IPS-NIHi7 (cell line): Measurements from ENCODE around the gene BHMT.

Experiments used
- DNase-seq: peaks from one replicate; pipeline ENCODE4 v3.0.0; 2012; ENCODE audit warnings: mixed read lengths; ENCODE audit errors: extremely low spot score

The BHMT gene, protein sequence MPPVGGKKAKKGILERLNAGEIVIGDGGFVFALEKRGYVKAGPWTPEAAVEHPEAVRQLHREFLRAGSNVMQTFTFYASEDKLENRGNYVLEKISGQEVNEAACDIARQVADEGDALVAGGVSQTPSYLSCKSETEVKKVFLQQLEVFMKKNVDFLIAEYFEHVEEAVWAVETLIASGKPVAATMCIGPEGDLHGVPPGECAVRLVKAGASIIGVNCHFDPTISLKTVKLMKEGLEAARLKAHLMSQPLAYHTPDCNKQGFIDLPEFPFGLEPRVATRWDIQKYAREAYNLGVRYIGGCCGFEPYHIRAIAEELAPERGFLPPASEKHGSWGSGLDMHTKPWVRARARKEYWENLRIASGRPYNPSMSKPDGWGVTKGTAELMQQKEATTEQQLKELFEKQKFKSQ

GRCh38 chr5:79111387-79111959 is at the start of gene BHMT:
TSS of gene BHMT (plus strand) at chr5:79111809. CDS start at chr5:79111886, 77 bp downstream.
- DNase-seq: peak; percentile 57

- no peak for DNase-seq
These were observed 49.2 kb upstream of the BHMT start for GRCh38 chr5:79062436-79062835.

- peak; percentile 24 for DNase-seq
These were observed 41.9 kb upstream of the BHMT start, which contains the start of the genes BHMT2 and DMGDH for GRCh38 chr5:79069488-79070349. TSS of gene BHMT2 (plus strand) at chr5:79069767. CDS start at chr5:79069783, 16 bp downstream. TSS of gene DMGDH (minus strand) at chr5:79069674. CDS start at chr5:79069620, 54 bp downstream.

GRCh38 chr5:79070350-79070667 is 41.3 kb upstream of the BHMT start:
- DNase-seq: peak; percentile 17

- no peak for DNase-seq
These were observed 37.0 kb upstream of the BHMT start for GRCh38 chr5:79074641-79075040.

- no peak for DNase-seq
These were observed 35.8 kb upstream of the BHMT start for GRCh38 chr5:79075646-79076426.

DNA sequence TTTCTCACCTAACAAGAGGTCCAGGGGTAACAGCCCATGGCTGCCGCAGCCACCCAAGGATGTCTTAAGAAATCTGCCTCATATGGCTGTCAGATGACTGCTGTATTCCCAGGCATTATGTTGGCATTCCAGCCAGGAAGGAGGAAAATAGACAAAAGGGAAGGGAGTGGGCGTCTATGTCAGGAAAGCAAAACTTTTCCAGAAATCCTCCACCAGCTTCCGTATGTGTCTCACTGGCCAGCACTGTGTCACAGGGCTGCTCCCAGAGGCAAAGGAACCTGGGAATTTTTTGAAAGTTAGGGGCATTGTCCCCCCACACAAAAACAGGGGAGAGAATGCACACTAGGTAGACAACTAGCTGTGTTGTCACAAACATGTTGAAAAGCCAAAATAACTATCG is 34.8 kb upstream of the BHMT start:
- DNase-seq: no peak

GRCh38 chr5:79077680-79078365 is 33.8 kb upstream of the BHMT start:
- DNase-seq: no peak

DNA sequence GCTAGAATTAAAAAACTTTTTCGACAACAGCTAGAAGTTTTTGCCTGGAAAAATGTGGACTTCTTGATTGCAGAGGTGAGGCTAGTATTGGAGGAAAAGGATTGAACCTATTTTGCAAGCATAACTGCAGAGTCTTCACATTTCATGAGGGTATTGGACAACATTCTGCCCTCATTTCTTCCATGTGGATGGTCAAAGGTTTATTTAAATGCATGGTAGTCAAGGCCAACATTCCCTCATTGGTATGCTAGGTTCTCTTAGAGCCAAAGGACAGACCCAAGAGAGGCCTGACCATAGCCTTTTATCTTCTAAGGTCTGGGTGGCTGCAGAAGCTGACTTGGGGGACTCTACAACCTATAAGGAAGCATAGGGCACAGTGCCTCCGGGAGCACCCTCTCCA is 30.8 kb upstream of the BHMT start:
- no peak for DNase-seq

DNA sequence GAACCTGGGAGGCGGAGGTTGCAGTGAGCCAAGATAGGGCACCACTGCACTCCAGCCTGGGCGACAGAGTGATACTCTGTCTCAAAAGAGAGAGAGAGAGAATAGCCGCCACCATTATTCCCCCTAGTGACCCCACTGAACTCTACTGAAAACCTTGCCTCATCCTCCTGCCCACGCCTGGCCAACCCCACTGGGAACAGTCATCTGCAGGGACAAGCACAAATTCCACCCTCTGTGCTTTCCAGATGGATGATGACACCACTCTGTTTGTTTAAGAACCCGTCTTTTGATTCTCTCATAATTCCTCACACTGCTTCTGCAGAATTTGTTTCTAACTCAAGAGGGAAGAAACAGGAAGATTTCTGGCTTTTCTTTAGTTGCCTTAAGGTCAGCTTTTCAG is 29.8 kb upstream of the BHMT start:
- no peak for DNase-seq

DNA sequence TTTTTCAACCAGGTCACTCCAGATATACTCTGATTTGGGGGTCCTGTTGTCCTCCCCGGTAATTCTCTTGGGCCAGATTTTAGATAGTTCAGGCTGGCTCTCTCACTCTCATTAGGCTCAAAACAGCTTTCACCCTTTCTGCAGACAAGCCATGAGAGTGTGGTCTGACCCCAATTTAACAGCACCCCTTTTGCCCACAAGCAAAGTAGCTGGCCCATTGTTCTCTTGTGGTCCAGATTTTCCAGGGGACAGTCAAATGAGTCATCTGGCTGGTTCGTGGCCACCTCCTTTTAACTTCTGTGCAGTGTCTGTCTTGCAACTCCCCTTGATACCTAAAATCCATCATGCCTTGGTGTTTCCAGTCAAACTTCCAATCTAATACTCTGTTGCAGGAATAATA is 25.5 kb upstream of the BHMT start:
- no peak for DNase-seq

GRCh38 chr5:79088507-79088906 is 23.1 kb upstream of the BHMT start:
- DNase-seq: no peak

DNA sequence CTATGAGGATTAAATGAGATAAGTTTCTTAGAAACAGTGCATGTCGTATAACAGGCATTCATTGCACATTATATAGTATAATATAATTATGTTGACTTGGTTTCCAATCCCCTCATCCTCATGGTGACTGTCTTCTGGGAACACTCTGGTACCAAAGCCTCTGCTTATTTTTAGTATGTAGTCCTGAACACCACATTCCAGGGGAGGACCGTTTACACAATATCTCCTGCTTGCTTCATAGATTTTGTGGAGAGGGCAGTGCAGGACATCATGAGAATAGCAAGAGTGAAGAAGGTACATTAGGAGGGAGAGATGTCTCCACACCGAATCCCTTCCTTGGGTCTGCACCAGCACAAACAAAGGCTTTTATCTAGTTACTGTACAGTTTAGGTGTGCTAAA is 20.5 kb upstream of the BHMT start:
- DNase-seq: no peak

DNA sequence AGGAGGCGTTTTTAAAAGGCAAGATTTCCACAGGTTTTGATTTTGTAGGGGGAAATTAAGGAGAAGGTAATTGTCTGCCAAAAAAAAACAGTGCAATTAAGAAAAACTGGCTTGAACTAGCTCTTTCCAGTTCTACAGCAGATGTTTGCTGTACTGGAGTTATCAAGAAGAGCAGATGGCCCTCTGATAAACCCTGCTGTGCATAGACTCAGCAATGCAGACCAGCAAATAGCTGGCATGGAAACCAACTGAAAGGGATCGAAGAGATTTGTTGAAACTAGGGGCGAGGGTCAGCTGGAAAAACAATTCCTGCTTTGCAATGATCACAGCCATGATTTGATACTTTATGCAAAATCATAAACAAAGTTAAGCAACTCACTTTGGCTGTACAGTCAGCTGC is 17.8 kb upstream of the BHMT start:
- DNase-seq: no peak

DNA sequence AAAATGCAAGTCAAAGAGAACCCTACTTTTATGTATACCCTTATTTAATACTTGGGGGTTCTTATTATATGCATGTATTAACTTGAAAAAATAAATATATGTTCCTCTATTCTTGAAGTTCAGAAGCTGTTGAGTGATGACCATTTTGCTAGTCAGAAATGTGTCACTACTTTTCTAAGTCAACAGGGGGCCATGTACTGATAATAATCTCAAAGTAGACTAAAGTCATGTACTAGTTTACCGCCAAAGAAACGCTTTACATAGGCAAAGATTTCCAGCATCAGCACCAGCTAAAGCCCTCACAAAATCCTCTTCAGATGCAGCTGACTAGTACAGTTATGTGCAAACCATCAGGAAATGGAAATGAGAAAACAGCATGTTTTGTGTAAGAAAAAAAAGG is 5.7 kb upstream of the BHMT start:
- DNase-seq: no peak

DNA sequence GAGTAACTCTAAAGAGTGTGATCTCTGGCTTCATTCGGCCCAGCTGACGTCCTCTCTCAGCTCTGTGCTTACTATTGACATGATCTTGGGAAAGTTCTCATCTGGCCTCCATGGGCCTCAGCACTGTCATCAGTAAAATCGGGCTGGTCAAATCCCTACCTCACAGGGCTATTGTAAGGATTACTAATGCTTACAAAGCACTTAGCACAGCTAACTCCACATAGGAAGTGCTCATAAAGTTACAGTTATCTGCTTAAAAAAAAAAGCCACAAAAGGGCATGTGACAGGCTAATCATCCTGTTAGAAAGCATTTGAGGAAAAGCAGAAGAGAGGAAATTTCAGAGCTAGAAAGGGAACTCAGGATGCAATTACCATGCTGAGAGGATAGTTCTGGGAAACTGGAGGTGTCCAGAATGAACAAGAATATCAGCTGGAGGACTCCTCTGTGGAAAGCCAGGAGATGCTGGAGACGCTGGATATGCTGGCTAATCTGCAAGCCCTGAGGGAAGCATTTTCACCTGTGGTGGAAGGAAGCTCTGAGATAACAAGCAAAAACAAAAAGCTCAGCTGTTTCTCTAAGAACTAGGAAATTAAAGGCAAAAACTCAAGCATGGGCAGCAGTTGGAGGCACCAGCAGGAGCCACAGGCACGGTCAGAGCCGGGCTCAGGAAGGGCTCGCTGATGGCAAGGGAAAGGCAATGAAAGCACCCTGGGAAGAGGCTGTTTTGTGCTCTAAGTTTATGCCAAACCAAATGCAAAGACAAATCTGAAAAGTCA is 4.4 kb upstream of the BHMT start:
- no peak for DNase-seq

DNA sequence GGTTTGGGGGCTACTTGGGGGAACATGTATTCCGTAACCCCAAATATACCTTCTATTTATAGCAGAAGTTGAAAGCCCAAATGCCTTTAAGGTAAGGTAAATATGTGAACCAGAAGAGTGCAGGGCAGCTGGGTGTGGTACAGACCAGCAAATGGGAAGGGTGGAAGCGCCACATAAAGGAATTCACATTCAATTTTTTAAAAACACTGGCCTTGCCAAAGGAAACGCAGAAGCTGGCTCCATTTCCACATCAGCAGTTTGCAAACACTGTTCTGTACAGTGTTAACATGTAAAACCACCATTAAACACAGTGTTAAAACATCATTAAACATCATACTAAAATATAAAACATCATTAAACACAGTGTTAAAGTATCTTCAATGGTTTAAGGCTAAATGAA is 3.5 kb upstream of the BHMT start:
- DNase-seq: no peak

DNA sequence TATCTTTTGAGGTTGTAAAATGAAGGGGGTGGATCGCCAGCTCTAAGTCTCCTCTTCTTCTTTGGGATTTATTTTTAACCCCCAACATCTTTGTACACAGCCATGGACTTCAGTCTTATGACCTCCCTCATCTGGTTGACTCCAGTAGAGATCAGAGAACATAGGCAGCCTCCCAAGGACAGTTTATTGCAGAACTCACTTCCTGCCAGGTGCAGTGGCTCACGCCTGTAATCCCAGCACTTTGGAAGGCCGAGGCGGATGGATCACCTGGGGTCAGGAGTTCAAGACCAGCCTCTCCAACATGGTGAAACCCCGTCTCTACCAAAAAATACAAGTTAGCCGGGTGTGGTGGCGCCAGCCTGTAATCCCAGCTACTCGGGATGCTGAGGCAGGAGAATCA is 2.8 kb upstream of the BHMT start:
- no peak for DNase-seq

DNA sequence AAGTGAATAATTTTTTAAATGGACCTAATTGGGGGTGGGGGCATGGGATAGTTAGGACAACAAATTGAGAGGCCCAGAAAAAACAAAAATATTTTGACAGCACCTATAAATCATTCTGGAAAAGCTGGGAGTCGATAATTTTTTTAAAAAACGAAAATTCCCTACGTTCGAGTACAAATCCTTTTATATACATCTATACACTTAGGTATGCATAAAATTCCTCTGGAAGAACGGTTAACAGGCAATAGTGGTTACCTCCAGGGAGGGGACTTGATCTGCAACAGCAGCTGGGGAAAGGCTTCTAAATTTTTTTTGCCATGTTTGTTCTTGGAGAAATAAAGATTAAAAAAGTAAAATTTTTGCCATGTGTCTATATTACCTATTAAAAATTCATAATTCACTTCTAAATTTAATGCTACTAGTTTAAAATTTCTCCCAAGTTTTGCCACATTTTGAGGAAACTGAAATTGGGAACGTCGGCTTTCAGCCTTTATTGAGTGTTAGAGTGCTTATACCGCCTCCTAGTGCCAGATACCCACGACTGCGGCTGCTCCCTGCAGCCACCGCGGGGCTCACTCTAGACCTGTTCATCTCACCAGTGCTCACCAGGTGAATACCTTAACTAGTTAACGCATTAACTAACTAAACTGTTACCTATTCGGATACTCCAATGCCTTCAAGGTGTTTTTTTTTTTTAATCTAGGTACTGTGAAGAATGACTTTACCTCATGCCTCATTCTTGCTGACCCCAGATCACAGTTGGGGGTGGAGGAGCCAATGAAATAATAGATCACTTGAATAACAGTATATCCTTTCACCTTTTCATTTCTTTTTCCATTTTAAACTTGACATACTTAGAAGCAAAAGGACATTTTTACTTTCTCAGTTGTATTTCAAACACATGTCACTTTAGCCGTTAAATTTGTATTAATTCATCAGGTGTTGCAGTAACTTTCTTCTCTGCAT is 1.8 kb upstream of the BHMT start:
- peak; percentile 72 for DNase-seq
